ENCODE measurements around the gene CRYBA2. TPM values are rescaled to one million over a fixed set of nuclear protein-coding genes. Genes with fewer than 3 reads are reported as not detected.

The CRYBA2 gene
- total and polyA plus RNA-seq, 9 of the 15 experiments (the other 6 are each of a cell fraction or from before 2014, with no cell fraction given): 0.11 to 1.8 (median 0.62) TPM; not detected in 5

DNA sequence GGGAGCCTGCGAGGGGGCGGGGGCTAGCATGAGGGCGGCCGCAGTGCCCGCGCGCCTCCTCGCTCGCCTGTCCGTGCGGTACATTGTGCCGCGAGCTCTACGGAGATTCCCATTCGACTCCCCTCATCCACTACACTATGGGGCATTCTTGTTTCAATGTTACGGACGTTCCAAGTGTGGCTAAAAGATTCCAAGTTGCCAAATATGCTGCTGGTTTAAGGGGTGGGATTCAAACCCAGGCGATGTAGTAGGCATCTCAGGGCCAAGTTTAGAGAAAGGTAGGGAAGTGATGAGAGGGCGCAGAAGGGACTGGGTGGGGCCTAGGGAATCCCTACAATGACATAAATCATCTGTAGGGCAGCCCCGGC, 10.0 kb upstream of the CRYBA2 start (continued):
- TF ChIP-seq, protein P1, sequence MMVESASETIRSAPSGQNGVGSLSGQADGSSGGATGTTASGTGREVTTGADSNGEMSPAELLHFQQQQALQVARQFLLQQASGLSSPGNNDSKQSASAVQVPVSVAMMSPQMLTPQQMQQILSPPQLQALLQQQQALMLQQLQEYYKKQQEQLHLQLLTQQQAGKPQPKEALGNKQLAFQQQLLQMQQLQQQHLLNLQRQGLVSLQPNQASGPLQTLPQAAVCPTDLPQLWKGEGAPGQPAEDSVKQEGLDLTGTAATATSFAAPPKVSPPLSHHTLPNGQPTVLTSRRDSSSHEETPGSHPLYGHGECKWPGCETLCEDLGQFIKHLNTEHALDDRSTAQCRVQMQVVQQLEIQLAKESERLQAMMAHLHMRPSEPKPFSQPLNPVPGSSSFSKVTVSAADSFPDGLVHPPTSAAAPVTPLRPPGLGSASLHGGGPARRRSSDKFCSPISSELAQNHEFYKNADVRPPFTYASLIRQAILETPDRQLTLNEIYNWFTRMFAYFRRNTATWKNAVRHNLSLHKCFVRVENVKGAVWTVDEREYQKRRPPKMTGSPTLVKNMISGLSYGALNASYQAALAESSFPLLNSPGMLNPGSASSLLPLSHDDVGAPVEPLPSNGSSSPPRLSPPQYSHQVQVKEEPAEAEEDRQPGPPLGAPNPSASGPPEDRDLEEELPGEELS (CRISPR knock-in tag; IDR thresholded peaks at IDR 0.05; ENCODE audit: borderline replicate concordance): no peak
- TF ChIP-seq TCF15 (CRISPR knock-in tag; IDR thresholded peaks at IDR 0.05) (no peak), SAP30 (IDR thresholded peaks at IDR 0.05; ENCODE audit: borderline replicate concordance, insufficient read depth, low read depth, low read length, poor library complexity, severe bottlenecking) (no peak), CHCHD3 (CRISPR knock-in tag; IDR thresholded peaks at IDR 0.05) (no peak), PTBP1 (IDR thresholded peaks at IDR 0.05; ENCODE audit: low read depth, low read length) (no peak), HOMEZ (CRISPR knock-in tag; IDR thresholded peaks at IDR 0.05) (no peak), ZBTB17 (CRISPR knock-in tag; IDR thresholded peaks at IDR 0.05) (no peak), RBM22 (IDR thresholded peaks at IDR 0.05; ENCODE audit: low read depth, low read length, poor library complexity, severe bottlenecking) (no peak), ZEB2 (IDR thresholded peaks at IDR 0.05) (no peak), HNRNPK (IDR thresholded peaks at IDR 0.05; ENCODE audit: low read depth, low read length, poor library complexity, severe bottlenecking) (no peak), RBM34 (IDR thresholded peaks at IDR 0.05; ENCODE audit: borderline replicate concordance, insufficient read depth, low read length) (no peak), POU5F1 (IDR thresholded peaks at IDR 0.05; ENCODE audit: borderline replicate concordance, low read depth, low read length, partially characterized antibody) (no peak), KDM1A (IDR thresholded peaks at IDR 0.05) (no peak), FOXP1 (CRISPR knock-in tag; IDR thresholded peaks at IDR 0.05) (no peak), RAD51 (IDR thresholded peaks at IDR 0.05; ENCODE audit: borderline replicate concordance, low read depth) (no peak), MEIS2 (IDR thresholded peaks at IDR 0.05; ENCODE audit: partially characterized antibody) (peak; percentile 10), MYC (IDR thresholded peaks at IDR 0.05; ENCODE audit: low read depth, low read length) (no peak), MYC (CRISPR knock-in tag; IDR thresholded peaks at IDR 0.05; ENCODE audit: borderline replicate concordance, low read depth) (no peak)
- TF ChIP-seq, protein P2, sequence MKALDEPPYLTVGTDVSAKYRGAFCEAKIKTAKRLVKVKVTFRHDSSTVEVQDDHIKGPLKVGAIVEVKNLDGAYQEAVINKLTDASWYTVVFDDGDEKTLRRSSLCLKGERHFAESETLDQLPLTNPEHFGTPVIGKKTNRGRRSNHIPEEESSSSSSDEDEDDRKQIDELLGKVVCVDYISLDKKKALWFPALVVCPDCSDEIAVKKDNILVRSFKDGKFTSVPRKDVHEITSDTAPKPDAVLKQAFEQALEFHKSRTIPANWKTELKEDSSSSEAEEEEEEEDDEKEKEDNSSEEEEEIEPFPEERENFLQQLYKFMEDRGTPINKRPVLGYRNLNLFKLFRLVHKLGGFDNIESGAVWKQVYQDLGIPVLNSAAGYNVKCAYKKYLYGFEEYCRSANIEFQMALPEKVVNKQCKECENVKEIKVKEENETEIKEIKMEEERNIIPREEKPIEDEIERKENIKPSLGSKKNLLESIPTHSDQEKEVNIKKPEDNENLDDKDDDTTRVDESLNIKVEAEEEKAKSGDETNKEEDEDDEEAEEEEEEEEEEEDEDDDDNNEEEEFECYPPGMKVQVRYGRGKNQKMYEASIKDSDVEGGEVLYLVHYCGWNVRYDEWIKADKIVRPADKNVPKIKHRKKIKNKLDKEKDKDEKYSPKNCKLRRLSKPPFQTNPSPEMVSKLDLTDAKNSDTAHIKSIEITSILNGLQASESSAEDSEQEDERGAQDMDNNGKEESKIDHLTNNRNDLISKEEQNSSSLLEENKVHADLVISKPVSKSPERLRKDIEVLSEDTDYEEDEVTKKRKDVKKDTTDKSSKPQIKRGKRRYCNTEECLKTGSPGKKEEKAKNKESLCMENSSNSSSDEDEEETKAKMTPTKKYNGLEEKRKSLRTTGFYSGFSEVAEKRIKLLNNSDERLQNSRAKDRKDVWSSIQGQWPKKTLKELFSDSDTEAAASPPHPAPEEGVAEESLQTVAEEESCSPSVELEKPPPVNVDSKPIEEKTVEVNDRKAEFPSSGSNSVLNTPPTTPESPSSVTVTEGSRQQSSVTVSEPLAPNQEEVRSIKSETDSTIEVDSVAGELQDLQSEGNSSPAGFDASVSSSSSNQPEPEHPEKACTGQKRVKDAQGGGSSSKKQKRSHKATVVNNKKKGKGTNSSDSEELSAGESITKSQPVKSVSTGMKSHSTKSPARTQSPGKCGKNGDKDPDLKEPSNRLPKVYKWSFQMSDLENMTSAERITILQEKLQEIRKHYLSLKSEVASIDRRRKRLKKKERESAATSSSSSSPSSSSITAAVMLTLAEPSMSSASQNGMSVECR (CRISPR knock-in tag; IDR thresholded peaks at IDR 0.05): no peak

Data from K562 (cell line).